H1 (cell line): ENCODE measurements around the gene AGBL4. TPM values are rescaled to one million over a fixed set of nuclear protein-coding genes. Genes with fewer than 3 reads are reported as not detected.

Source experiments
- ASH2L ChIP-seq: fragments of 200-600, 300-600 bp; sonication (generic); IDR thresholded peaks from one replicate; pipeline ENCODE4 v1.7.1; 2017; ENCODE audit warnings: low read length
- SAP30 ChIP-seq: fragments of 300-600 bp; sonication (generic); IDR thresholded peaks from 2 replicates; pipeline ENCODE4 v1.7.1; 2012; ENCODE audit warnings: low read length, moderate library complexity, mild to moderate bottlenecking, inconsistent platforms; ENCODE audit not compliant: insufficient read depth, insufficient replicate concordance
- polyA plus RNA-seq, 7 experiments: library from polyadenylated mRNA; depleted of rRNA in 3 of 7; stranded (reverse) in 5 of 7; unstranded in 2 of 7; fragments of >200 nt in 5 of 7; fragments of 200-250 nt in 2 of 7; gene quantifications; 1 replicate in 5 of 7; 2 replicates in 1 of 7; 4 replicates in 1 of 7; pipeline versions ENCODE4 v1.2.1 to v1.2.3, GENCODE V29; 2011 to 2013; ENCODE audit warnings: missing spikeins in 2 of 7, mixed read lengths in 2 of 7
- total RNA-seq: library from RNA; stranded (reverse); fragmentation: NEBNext Ultra II Directional; extraction: Animal tissue kit (Norgen Biotek cat#: 25700); gene quantifications from 2 replicates; pipeline ENCODE4 v1.2.1, GENCODE V29; 2021
- TF ChIP-seq, protein P1 (sequence below): fragments of 300-600 bp; sonication (generic); IDR thresholded peaks from 2 replicates; pipeline ENCODE4 v1.7.1; 2012; ENCODE audit warnings: low read length, moderate library complexity, mild to moderate bottlenecking, inconsistent platforms; ENCODE audit not compliant: insufficient replicate concordance

The AGBL4 gene
- total and polyA plus RNA-seq, 2 of the 8 experiments (the other 6 are each of a cell fraction or from before 2014, with no cell fraction given): 0.41 to 0.45 TPM

DNA sequence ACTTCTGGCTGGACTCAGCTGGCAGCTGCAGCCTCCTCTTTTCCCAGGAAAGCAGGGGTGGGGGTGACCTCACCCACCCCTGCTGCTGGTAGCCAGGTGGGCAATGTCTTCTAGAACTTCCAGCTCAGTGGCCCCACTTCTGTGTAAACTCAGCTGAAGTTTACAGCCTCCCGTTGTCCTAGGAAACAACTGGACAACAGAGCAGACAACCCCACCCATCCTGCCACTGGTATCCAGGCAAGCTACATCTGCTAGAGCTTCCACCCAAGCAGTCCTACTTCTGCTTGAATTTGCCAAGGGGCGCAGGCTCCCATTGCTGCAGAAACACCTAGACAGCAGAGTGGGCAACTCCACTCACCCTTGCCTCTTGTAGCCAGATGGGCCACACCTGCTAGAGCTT is 937.4 kb downstream of the AGBL4 start (continued):
- TF ChIP-seq, protein P1, sequence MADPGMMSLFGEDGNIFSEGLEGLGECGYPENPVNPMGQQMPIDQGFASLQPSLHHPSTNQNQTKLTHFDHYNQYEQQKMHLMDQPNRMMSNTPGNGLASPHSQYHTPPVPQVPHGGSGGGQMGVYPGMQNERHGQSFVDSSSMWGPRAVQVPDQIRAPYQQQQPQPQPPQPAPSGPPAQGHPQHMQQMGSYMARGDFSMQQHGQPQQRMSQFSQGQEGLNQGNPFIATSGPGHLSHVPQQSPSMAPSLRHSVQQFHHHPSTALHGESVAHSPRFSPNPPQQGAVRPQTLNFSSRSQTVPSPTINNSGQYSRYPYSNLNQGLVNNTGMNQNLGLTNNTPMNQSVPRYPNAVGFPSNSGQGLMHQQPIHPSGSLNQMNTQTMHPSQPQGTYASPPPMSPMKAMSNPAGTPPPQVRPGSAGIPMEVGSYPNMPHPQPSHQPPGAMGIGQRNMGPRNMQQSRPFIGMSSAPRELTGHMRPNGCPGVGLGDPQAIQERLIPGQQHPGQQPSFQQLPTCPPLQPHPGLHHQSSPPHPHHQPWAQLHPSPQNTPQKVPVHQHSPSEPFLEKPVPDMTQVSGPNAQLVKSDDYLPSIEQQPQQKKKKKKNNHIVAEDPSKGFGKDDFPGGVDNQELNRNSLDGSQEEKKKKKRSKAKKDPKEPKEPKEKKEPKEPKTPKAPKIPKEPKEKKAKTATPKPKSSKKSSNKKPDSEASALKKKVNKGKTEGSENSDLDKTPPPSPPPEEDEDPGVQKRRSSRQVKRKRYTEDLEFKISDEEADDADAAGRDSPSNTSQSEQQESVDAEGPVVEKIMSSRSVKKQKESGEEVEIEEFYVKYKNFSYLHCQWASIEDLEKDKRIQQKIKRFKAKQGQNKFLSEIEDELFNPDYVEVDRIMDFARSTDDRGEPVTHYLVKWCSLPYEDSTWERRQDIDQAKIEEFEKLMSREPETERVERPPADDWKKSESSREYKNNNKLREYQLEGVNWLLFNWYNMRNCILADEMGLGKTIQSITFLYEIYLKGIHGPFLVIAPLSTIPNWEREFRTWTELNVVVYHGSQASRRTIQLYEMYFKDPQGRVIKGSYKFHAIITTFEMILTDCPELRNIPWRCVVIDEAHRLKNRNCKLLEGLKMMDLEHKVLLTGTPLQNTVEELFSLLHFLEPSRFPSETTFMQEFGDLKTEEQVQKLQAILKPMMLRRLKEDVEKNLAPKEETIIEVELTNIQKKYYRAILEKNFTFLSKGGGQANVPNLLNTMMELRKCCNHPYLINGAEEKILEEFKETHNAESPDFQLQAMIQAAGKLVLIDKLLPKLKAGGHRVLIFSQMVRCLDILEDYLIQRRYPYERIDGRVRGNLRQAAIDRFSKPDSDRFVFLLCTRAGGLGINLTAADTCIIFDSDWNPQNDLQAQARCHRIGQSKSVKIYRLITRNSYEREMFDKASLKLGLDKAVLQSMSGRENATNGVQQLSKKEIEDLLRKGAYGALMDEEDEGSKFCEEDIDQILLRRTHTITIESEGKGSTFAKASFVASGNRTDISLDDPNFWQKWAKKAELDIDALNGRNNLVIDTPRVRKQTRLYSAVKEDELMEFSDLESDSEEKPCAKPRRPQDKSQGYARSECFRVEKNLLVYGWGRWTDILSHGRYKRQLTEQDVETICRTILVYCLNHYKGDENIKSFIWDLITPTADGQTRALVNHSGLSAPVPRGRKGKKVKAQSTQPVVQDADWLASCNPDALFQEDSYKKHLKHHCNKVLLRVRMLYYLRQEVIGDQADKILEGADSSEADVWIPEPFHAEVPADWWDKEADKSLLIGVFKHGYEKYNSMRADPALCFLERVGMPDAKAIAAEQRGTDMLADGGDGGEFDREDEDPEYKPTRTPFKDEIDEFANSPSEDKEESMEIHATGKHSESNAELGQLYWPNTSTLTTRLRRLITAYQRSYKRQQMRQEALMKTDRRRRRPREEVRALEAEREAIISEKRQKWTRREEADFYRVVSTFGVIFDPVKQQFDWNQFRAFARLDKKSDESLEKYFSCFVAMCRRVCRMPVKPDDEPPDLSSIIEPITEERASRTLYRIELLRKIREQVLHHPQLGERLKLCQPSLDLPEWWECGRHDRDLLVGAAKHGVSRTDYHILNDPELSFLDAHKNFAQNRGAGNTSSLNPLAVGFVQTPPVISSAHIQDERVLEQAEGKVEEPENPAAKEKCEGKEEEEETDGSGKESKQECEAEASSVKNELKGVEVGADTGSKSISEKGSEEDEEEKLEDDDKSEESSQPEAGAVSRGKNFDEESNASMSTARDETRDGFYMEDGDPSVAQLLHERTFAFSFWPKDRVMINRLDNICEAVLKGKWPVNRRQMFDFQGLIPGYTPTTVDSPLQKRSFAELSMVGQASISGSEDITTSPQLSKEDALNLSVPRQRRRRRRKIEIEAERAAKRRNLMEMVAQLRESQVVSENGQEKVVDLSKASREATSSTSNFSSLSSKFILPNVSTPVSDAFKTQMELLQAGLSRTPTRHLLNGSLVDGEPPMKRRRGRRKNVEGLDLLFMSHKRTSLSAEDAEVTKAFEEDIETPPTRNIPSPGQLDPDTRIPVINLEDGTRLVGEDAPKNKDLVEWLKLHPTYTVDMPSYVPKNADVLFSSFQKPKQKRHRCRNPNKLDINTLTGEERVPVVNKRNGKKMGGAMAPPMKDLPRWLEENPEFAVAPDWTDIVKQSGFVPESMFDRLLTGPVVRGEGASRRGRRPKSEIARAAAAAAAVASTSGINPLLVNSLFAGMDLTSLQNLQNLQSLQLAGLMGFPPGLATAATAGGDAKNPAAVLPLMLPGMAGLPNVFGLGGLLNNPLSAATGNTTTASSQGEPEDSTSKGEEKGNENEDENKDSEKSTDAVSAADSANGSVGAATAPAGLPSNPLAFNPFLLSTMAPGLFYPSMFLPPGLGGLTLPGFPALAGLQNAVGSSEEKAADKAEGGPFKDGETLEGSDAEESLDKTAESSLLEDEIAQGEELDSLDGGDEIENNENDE: no peak
- TF ChIP-seq ASH2L (no peak), SAP30 (no peak)
